ENCODE data around the gene MECR.

Gene MECR, protein sequence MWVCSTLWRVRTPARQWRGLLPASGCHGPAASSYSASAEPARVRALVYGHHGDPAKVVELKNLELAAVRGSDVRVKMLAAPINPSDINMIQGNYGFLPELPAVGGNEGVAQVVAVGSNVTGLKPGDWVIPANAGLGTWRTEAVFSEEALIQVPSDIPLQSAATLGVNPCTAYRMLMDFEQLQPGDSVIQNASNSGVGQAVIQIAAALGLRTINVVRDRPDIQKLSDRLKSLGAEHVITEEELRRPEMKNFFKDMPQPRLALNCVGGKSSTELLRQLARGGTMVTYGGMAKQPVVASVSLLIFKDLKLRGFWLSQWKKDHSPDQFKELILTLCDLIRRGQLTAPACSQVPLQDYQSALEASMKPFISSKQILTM

DNA sequence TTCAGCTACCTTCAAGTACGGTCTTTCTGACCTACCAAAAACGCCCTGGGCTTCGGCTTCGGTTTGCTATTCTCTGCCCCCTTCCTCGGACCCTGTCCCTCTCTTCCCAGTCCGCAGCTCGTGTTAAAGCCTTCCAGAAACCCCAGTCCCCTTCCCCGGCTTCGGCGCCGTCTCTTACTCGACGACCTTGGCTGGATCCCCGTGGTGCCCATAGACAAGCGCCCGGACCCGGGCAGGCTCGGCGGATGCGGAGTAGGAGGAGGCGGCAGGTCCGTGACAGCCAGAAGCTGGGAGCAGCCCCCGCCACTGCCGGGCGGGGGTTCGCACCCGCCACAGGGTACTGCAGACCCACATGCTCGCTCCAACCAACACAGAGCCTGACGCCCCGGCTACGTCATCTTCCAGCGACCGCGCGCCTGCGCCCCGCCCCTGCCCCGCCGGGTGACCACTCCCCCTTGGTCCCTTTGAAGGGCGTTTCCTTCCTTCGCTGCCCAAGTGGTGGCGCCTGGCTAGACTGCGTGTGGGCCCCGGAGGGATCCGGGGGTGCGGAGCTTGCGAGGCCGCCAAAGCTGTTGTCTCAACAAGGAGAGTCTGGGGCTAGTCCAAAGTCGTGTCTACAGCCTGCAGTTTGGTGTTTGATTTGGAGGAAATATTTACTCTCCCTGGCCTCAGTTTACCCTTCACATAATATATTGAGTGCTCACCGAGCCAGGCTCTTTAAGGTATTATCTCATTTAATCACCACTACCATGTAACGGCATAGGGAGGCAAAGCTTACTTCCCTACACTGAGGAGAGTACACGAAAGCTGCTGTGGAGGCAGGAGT lies at the start of gene MECR:
Gene MECR, minus strand, starts transcription at position 382 of the 826 bp plus-strand sequence. Its CDS starts 28 bp downstream, at position 354.
- peak within 1 kb of the TSS; percentile 87 for H3K4me3 ChIP-seq (ENCODE audit: low read depth, low read length)
- DNase-seq (ENCODE audit: low read depth): peak; percentile 71

DNA sequence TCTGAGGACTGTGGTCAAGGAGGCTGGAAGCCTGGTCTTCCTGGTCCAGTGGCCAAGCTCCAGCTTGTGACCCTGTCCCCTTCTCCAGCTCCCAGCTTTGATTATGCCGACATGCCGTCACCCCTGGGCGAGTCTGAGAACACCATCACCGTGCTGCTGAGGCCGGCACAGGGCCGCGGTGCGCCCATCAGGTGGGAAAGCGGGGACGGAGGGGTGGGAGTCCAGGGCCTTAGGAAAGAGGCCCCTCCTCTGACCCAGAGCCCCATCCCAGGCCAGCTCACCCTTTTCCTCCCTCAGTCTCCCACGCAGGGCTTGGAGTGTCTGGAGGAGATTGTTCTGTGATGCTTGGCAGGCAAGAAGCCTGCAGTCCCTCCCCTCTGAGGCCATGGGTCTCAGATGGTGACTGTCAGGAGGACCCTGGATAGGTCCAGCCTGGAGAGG lies 49.2 kb upstream of the MECR start:
- DNase-seq (ENCODE audit: low read depth): no peak
- no peak overlapping the region for H3K4me3 ChIP-seq (ENCODE audit: low read depth, low read length)

DNA sequence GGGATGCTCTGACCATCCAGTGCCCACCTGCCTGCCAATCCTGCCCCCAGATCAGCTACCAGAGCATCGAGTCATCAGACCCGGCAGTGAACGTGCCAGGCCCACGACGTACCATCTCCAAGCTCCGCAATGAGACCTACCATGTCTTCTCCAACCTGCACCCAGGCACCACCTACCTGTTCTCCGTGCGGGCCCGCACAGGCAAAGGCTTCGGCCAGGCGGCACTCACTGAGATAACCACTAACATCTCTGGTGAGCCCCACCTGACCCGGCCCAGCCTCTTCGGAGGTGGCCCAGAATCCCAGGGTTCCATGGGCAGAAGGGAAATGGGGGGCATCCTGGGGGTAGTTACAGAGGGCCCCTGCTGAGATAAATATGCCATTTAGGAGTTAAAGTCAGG lies 48.7 kb upstream of the MECR start:
- no peak overlapping the region for H3K4me3 ChIP-seq (ENCODE audit: low read depth, low read length)
- DNase-seq (ENCODE audit: low read depth): no peak

DNA sequence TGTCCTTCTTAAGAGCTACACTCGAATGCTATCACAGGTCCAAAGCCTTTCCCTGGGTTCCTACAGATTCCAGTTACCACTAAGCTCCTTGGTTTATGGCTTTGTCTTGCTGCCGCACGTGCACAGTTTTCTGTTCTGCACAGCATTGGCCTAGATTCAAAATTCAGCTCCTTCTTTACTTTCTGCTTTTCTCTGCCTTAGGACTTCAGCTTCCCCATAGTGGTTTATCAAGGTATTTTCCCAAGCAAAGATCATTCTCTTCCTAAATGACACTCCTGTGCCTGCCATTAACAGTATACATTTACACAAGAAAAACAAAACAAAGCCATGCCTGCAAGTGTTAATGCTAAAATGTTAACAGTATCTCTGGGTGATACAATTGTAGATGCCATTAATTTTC lies 47.4 kb upstream of the MECR start:
- DNase-seq (ENCODE audit: low read depth): no peak
- H3K4me3 ChIP-seq (ENCODE audit: low read depth, low read length): no peak overlapping the region

DNA sequence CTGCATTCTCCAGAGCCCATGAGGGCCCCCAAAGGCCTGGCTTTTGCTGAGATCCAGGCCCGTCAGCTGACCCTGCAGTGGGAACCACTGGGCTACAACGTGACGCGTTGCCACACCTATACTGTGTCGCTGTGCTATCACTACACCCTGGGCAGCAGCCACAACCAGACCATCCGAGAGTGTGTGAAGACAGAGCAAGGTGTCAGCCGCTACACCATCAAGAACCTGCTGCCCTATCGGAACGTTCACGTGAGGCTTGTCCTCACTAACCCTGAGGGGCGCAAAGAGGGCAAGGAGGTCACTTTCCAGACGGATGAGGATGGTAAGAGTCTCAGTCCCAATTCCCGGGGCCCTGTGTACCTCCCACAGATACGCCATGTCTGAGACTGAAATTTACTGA lies 44.7 kb upstream of the MECR start:
- H3K4me3 ChIP-seq (ENCODE audit: low read depth, low read length): no peak overlapping the region
- no peak for DNase-seq (ENCODE audit: low read depth)

DNA sequence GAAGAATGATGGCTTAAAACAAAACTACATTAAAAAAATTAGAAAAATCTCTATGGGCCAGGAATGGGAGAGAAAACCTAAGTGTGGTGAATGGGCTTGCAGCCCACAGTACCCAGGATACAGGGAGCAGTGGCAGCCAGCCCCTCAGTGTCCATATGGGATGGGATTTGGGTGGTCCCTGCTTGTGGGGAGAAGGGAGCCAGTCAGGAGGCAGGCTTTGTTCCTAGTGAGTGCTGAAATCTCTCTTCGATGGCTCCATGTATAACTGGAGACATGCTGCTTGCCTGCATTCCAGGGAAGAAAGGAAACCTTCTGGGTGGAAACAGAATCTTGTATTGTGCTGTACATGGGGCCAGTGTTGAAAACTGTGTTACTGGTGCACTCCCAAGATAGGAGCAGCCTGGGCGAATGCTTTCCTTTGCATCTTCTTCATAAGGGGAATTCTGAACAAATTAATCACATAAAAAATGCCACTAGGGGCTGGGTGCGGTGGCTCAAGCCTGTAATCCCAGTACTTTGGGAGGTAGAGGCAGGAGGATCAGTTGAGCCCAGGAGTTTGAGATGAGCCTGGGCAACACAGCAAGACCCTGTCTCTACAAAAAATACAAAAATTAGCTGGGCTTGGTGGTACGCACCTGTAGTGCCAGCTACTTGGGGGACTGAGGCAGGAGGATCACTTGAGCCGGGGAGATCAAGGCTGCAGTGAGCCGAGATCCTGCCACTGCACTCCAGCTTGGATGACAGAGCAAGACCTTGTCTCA lies 41.6 kb upstream of the MECR start:
- no peak for DNase-seq (ENCODE audit: low read depth)
- no peak overlapping the region for H3K4me3 ChIP-seq (ENCODE audit: low read depth, low read length)

DNA sequence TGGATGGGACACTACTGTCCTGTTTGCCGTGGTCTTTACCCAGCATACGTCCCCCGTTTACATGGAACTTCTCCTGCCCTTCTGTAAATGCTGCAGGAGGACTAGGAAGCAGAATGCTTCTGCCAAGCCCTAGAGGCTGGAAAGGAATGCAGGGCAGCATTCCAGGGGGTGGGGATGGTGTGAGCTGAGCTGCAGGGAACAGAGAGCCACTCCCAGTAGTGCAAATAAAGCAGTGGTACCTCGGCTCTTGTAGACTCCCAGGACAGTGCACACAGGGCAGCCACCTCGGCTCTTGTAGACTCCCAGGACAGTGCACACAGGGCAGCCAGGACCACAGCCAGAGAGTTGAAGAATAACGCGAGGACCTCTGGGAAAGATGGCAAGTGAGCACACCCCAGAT lies 41.0 kb upstream of the MECR start:
- DNase-seq (ENCODE audit: low read depth): peak; percentile 39

DNA sequence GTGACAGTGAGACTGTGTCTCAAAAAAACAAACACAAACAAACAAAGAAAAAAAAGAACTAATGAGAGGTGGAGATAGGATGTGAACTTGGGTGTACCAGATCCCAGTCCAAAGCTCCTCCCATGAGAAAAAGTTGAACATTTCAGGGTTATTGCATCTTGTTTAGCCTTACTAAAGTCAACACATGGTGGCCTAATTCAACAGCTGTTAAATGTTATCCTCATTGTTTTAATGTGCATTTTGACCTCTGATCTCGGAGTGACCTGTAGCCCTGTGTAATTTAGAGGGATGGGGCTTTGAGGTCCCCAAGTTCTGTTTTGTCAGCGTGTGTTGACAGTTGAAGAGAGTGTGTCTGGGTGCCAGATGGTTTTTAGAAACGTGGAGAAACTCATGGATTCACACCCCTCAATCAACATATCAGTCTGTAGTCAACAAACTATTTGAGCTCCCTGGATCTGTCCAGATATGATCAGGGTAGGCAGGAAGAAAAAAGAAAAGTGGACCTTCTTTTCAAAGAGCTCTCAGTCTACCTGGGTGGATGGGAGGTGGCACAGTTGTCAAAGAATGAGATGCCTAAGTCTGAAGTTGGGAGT lies 40.3 kb upstream of the MECR start:
- no peak for DNase-seq (ENCODE audit: low read depth)
- no peak overlapping the region for H3K4me3 ChIP-seq (ENCODE audit: low read depth, low read length)

More for the DNA sequence above, 41.0 kb upstream of the MECR start:
- peak overlapping the region; percentile 15 for H3K4me3 ChIP-seq (ENCODE audit: low read depth, low read length)

DNA sequence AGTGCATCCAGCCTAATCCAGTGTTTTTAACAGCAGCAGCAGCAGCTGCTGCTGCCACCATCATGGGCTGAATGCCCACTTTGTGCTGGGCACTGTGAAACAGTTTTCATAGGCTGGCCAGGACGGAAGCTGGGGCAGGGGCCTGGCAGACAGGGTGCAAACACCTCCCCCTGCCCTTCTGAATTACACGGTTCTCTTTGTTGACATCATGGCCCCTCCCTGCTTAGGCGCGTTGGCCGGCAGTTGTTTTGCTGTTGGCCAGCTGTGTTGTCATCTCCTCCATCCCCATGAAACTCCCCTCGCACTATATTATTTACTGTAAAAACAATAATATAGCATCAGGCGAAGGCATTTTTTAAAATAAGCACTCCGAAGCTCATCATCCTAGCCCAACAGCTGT lies 38.6 kb upstream of the MECR start:
- no peak for DNase-seq (ENCODE audit: low read depth)
- H3K4me3 ChIP-seq (ENCODE audit: low read depth, low read length): no peak overlapping the region

DNA sequence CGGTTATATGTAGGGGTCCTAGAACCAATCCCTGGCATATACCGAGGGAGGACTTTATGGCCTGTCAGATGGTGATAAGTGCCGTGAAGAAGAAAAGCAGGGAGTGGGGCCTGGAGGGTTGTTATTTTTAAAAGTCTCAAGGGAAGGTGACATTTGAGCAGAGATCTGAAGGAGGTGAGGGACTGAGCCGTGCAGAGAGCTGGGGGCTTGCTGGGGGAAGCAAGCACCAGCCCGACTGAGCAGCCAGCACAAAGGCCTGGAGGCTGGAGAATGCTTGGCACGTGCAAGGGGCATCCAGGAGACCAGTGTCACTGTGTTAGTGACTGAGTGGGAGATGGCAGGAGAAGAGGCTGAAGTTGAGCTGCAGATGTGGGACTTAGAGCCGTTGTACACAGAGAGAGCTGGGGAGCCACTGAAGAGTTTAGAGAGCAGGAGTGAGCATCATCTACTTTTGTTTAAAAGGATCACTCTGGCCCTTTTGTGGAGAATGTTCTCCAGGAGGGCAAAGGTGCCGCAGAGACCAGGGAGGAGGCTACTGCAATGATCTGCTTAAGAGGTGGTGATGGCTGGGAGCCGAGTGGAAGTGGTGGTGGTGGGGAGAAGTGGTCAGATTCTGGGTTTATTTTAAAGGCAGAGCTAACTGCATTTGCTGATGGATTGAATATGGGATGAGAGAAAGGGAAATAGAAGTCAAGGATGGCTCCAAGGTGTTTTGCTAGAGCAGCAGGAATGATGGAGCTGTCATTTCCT lies 36.8 kb upstream of the MECR start:
- no peak overlapping the region for H3K4me3 ChIP-seq (ENCODE audit: low read depth, low read length)
- DNase-seq (ENCODE audit: low read depth): no peak

DNA sequence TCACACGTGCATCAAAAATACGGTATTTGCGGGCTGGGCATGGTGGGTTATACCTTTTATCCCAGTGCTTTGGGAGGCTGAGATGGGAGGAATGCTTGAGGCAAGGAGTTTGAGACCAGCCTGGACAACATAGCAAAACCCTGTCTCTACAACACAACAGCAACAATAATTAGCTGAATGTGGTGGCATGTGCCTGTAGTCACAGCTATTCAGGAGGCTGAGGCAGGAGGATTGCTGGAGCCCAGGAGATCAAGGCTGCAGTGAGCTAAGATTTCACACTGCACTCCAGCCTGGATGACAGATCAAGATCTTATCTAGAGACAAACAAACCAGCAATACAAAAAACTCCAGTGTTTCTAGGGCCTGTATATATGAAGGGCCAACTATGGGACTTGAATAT lies 36.2 kb upstream of the MECR start:
- no peak overlapping the region for H3K4me3 ChIP-seq (ENCODE audit: low read depth, low read length)
- DNase-seq (ENCODE audit: low read depth): no peak

DNA sequence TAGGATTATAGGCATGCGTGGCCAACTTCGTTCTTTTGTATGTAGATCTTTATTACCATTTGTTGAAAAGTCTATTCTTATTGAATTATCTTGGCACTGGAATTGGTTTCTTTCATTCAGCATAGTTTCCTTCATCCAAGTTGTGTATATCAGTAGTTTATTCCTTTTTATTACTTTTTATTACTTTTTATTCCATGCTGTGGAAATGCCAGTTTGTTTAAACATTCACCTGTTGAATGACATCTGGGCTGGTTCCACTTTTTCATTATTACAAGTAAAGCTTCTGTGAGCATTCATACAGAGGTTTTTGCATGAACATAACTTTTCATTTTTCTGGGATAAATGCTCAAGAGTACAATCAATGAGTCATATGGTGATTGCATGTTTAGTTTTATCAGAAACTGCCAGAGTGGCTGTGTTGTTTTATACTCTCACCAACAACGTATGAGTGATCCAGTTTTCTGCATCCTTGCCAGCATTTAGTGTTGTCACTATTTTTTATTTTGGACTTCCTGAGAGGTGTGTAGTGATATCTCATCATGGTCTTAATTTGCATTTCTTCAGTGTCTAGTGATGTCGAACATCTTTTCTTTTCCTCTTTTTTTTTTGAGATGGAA lies 34.1 kb upstream of the MECR start:
- no peak overlapping the region for H3K4me3 ChIP-seq (ENCODE audit: low read depth, low read length)
- DNase-seq (ENCODE audit: low read depth): no peak

DNA sequence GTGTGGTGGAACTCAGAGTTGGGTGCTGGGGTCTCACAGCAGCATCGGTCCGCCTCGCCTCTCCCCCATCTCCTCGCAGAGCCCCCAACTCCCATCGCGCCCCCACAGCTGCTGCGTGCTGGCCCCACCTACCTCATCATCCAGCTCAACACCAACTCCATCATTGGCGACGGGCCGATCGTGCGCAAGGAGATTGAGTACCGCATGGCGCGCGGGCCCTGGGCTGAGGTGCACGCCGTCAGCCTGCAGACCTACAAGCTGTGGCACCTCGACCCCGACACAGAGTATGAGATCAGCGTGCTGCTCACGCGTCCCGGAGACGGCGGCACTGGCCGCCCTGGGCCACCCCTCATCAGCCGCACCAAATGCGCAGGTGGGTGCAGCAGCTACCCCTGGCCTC lies 29.8 kb upstream of the MECR start:
- no peak for DNase-seq (ENCODE audit: low read depth)
- H3K4me3 ChIP-seq (ENCODE audit: low read depth, low read length): peak overlapping the region; percentile 47

DNA sequence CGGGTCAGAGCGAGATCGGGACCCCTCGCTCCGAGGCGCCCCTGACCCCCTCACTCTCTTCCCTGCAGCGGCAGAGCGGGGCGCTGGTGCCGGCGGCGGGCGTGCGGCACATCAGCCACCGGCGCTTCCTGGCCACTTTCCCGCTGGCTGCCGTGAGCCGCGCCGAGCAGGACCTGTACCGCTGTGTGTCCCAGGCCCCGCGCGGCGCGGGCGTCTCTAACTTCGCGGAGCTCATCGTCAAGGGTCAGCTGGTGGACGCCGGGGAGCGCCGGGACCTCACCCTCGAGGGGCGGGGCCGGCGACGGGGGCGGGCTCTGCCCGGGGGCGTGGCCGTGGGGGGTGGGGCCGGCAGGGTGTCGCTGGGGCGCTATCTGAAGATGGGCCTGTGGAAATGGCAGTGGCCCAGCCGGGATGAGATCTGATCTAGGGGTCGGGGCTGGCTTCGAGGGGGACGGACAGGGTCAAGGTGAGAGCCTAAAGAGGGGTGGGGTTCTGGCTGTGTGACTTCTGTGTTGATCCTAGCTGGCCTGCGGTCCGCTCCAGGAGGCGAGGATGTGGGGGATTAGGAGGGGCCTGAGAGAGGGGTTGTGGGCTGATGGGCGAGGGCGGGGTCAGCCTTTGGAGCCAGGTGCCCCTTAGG lies 29.2 kb upstream of the MECR start:
- peak overlapping the region; percentile 47 for H3K4me3 ChIP-seq (ENCODE audit: low read depth, low read length)
- DNase-seq (ENCODE audit: low read depth): no peak

DNA sequence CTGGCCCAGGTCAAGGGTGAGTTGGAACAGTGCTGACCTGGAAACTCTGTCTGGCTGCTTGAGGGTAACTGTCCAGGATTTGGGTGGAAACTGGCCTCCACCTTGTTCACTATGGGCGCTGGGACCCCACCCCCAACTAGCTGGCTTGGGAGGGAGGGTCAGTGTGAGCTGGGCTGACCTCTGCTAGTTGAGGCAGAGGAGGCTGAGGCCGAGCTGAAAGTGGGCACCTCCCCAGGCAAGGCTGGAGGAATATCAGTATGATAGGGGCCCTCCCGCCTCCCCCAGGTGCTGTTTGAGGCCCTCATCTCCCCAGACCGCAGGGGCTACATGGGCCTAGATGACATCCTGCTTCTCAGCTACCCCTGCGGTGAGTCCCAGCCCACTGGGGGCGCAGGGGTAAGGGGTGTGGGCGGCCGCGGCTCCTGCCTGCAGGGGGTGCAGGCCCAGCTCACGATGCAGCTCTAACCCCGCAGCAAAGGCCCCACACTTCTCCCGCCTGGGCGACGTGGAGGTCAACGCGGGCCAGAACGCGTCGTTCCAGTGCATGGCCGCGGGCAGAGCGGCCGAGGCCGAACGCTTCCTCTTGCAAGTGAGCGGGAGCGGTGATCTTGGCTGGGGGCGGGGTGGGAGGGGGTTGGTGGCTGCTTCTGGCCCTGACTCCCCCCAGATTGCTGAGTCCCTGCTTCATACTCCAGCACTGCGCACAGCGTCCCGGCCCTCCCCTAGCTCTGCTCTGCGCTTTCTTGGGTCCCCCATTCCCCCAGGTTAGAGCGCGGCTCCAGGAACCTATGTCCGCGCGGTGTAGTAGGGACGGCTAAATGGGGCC lies 28.5 kb upstream of the MECR start:
- H3K4me3 ChIP-seq (ENCODE audit: low read depth, low read length): peak overlapping the region; percentile 47
- DNase-seq (ENCODE audit: low read depth): no peak

DNA sequence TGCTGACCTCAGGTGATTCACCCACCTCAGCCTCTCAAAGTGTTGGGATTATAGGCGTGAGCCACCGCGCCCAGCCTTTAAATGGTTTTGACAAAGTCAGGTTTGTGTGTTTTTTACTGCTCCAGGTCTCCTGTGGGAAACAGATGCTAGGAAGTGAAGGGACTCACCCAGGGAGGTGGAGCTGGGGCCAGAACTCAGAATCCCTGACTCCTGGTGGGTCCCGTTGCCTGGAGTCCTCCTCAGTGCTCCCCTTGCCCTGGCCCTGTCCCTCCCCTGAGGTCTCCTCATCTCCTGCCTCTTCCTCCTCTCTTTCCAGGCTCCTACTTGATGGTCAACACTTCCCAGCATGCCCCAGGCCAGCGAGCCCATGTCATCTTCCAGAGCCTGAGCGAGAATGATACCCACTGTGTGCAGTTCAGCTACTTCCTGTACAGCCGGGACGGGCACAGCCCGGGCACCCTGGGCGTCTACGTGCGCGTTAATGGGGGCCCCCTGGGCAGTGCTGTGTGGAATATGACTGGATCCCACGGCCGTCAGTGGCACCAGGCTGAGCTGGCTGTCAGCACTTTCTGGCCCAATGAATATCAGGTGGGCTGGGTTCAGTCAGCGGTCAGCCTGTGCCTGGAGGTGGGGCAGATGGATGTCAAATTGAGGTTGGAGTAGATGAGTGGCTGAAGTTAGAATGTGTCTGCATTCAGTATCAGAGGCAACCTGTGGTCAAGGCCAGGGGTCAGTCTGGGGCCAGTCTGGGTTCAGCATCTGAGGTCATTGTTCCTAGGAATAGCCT lies 27.6 kb upstream of the MECR start:
- no peak for DNase-seq (ENCODE audit: low read depth)
- H3K4me3 ChIP-seq (ENCODE audit: low read depth, low read length): no peak overlapping the region
